Activated T-helper 1 cell treated with anti-CD3 and anti-CD28 coated beads, Interleukin-2, amount 50 U/mL, for 16 hours (primary cell): ENCODE results near the gene TMEM242.
"Not testable (repeated sequence)": the region's sequence is repeated elsewhere in the genome, so short reads cannot be mapped to it uniquely, and the experiment has no call there.

Source experiments
- DNase-seq, 2 donors: peaks; one replicate each; pipeline ENCODE4 v3.0.0-alpha.2; 2020; ENCODE audit warnings: low read depth in 1 of 2, low spot score in 1 of 2

TMEM242 gene

GRCh38 chr6:157323255-157323965, at the start of gene TMEM242:
TMEM242 (minus strand) TSS chr6:157323519; CDS start chr6:157323499, 20 bp downstream.
- DNase-seq, result peak; percentile 77 to 84

- no peak for DNase-seq
These were observed 49.4 kb upstream of the TMEM242 start for GRCh38 chr6:157372501-157373280.

- no peak for DNase-seq
These were observed 47.4 kb upstream of the TMEM242 start for GRCh38 chr6:157370755-157371154.

GRCh38 chr6:157368359-157369049, 45.2 kb upstream of the TMEM242 start:
- no peak for DNase-seq

GRCh38 chr6:157366648-157367047, 43.3 kb upstream of the TMEM242 start:
- no peak for DNase-seq

- DNase-seq, result no peak
These were observed 41.4 kb upstream of the TMEM242 start for GRCh38 chr6:157364705-157365104.

GRCh38 chr6:157361886-157362285, 38.6 kb upstream of the TMEM242 start:
- no peak for DNase-seq

GRCh38 chr6:157358287-157358686, 35.0 kb upstream of the TMEM242 start:
- DNase-seq, result no peak

GRCh38 chr6:157346373-157346772, 23.1 kb upstream of the TMEM242 start:
- no peak for DNase-seq

- no peak for DNase-seq
These were observed 20.4 kb upstream of the TMEM242 start for GRCh38 chr6:157343732-157344131.

GRCh38 chr6:157339432-157339831, 16.1 kb upstream of the TMEM242 start:
- DNase-seq, result no peak

- no peak for DNase-seq
These were observed 14.4 kb upstream of the TMEM242 start for GRCh38 chr6:157337751-157338150.

GRCh38 chr6:157337276-157337675, 14.0 kb upstream of the TMEM242 start:
- DNase-seq, result not testable (repeated sequence)

GRCh38 chr6:157335829-157336228, 12.5 kb upstream of the TMEM242 start:
- DNase-seq, result no peak

- DNase-seq, result no peak
These were observed 10.6 kb upstream of the TMEM242 start for GRCh38 chr6:157333956-157334355.

GRCh38 chr6:157333537-157333936, 10.2 kb upstream of the TMEM242 start:
- no peak for DNase-seq

GRCh38 chr6:157332813-157333212, 9.5 kb upstream of the TMEM242 start:
- no peak for DNase-seq

GRCh38 chr6:157330831-157331230, 7.5 kb upstream of the TMEM242 start:
- no peak for DNase-seq

- no peak for DNase-seq
These were observed 6.5 kb upstream of the TMEM242 start for GRCh38 chr6:157329829-157330228.

- no peak for DNase-seq
These were observed 4.9 kb upstream of the TMEM242 start for GRCh38 chr6:157328108-157328692.

GRCh38 chr6:157326979-157327378, 3.7 kb upstream of the TMEM242 start:
- no peak for DNase-seq
